ES-I3 (cell line): ENCODE measurements around the gene RERE.

Source experiments
- H3K36me3 ChIP-seq: 2 replicates; pipeline ENCODE4 v1.6.1; 2013; ENCODE audit warnings: mild to moderate bottlenecking, low read length, control low read depth, moderate library complexity; ENCODE audit not compliant: insufficient read depth
- H3K4me1 ChIP-seq: 2 replicates; pipeline ENCODE4 v1.6.1; 2013; ENCODE audit warnings: mild to moderate bottlenecking, control low read depth, low read length; ENCODE audit not compliant: insufficient read depth
- H3K9ac ChIP-seq: 2 replicates; pipeline ENCODE4 v1.6.1; 2013; ENCODE audit warnings: low read depth, mild to moderate bottlenecking, low read length, moderate library complexity
- H3K9me3 ChIP-seq: 2 replicates; pipeline ENCODE4 v1.6.1; 2013; ENCODE audit warnings: mild to moderate bottlenecking, low read length, moderate library complexity; ENCODE audit not compliant: control insufficient read depth, insufficient read depth

Gene RERE

DNA sequence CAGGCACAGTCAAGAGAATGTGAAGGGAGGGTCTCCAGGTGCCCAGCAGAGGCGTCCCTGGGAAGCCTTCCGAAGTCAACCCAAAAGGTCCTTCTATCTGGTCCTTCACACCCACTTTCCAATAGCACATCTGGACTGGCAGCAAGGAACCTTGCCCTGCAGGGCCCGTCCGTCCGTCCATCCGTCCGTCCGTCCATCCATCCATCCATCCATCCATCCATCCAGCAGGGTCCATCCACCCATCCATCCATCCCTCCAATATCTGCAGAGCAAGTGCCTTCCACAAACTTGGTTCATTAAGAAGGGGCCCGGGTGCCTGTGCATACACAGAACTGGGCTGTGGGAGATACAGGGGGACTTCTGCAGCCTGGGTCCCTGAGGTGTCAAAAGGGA, 468.0 kb downstream of the RERE start:
- Histone ChIP-seq H3K36me3 (peaks cover 7% of the 10 kb centered on the region), H3K9ac (no peak overlapping the region), H3K4me1 (peaks cover 3% of the 10 kb centered on the region; the same call in 1 of the 2 replicates), H3K9me3 (no peaks in the 10 kb centered on the region)

DNA sequence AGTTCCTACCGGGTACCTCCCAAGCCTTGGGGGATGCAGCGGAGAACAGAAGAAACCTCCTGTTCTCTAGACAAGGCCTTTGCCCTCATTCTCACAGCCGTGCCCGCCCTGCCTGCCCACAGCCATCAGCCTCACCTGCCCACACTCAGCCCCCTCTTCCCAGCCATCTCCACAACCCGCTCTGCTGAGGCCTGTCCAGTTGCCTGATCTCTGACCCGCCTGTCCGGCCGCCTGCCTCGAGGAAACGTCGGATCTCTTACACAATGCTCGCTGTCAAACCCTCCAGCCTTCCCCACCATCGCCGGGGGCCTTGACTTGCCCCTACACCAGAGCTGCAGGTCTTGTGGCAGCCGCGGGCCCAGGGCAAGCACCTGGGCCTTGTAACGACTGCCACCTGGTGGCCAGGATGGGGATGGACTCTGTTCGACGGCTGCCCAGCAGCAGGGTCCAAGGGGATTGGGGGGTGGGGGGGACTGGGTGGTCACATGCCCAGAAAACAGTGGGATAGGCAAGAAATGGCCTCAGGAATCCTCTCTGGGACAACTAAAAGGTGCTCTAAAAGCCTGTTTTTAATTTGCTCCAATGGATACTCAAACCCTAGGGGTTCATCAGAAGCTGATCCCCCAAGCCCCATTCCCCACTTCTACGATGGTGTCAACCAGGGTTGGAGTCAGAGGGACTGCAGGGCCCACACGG, 468.5 kb downstream of the RERE start:
- Histone ChIP-seq H3K36me3 (peaks cover 5% of the 10 kb centered on the region), H3K9ac (no peak overlapping the region), H3K9me3 (no peaks in the 10 kb centered on the region), H3K4me1 (peaks cover 3% of the 10 kb centered on the region; the same call in 1 of the 2 replicates)

DNA sequence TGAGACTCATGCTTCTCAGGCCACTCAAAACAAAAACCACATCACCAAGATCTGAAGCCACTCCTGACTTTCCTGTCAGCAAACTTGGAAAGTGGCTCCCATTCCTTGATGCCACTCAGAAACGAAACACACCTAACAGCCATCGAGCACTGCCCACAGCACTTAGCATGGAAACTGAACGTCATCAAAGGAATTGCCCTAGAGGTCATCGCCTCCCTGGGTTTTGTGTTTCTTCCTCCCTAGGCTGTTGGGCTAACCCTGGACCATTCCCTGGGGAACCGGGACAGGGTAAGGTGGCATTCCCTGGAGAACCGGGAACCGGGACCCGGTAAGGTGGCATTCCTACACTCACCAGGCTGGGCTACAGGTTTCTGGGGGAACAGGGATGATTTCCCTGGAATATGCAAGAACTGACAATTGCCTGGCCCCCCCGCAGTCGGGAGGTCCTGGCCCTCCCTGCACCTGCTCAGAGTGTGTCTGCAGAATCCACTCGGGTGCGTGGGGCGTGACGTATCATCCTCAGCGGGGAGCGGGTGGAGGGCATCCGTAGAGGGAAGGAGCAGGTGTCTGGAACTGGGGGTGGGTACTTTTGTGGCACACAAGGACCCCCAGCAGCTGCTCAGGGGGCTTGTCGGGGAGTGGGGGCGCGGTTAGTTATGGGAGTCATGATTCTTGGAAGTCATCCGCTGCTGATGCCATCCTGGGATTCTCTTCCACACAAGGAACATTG, 469.2 kb downstream of the RERE start:
- Histone ChIP-seq H3K36me3 (no peaks in the 10 kb centered on the region), H3K4me1 (peaks cover 3% of the 10 kb centered on the region; the same call in 1 of the 2 replicates), H3K9ac (no peak overlapping the region), H3K9me3 (no peaks in the 10 kb centered on the region)

DNA sequence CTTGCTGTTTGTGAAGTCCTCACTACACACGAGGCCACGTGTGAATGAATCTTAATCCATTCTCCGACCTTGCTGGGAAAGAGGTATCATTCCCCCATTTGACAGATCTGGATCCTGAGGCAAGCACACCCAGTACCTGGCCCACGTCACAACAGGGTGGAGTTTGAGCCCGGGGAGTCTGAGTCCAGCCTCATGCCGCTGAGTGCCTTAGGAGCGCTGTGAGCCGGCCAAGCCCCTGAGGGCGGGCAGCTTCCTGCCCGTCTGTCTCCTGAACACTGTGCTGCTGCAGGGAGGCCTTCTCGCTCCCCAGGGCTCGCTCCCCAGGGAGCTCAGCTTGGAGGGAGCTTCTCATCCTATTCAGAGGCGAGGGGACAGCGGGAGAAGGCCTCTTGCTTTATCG, 469.8 kb downstream of the RERE start:
- peaks cover 3% of the 10 kb centered on the region; the same call in 1 of the 2 replicates for H3K4me1 ChIP-seq
- no peaks in the 10 kb centered on the region for H3K36me3 ChIP-seq
- H3K9ac ChIP-seq: no peak overlapping the region
- no peaks in the 10 kb centered on the region for H3K9me3 ChIP-seq

DNA sequence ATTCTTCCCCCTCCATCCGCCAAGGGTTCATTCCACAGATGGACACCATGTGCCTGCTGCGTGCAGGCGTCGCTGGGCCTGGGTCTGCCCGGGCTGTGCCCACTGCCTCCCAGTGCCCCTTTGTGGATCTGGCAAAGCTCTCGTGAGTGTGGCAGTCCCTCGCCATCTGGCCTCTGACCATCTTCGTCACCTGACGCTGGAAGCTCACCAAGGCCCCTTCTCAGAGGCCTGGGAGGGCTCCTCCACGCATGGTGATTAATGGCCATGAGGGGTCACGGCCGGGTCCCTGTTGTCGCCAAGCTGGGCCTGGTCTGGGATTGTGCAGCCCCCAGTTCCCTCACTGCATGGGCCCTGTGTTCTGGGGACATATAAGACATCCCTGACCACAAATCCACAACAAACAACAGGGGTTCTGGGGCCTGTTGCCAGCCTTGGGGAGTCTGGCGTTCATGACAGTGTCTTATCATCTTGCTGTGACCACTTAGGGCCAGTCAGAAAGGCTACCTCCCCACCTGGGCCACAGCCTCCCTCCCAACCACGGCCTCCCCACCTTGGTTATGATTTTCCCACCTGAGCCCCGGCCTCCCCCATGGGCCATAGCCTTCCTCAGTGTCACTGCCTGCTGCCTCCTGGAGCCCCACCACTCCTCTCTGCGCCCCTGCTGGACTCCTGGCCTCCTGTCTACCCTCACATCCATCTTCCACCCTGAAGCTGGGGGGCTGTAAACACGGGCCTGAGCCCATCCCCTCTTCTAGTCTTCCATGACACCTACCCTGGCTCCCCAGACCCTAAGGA, 471.6 kb downstream of the RERE start:
- peaks cover 3% of the 10 kb centered on the region; the same call in 1 of the 2 replicates for H3K4me1 ChIP-seq
- no peaks in the 10 kb centered on the region for H3K36me3 ChIP-seq
- no peak overlapping the region for H3K9ac ChIP-seq
- no peaks in the 10 kb centered on the region for H3K9me3 ChIP-seq

DNA sequence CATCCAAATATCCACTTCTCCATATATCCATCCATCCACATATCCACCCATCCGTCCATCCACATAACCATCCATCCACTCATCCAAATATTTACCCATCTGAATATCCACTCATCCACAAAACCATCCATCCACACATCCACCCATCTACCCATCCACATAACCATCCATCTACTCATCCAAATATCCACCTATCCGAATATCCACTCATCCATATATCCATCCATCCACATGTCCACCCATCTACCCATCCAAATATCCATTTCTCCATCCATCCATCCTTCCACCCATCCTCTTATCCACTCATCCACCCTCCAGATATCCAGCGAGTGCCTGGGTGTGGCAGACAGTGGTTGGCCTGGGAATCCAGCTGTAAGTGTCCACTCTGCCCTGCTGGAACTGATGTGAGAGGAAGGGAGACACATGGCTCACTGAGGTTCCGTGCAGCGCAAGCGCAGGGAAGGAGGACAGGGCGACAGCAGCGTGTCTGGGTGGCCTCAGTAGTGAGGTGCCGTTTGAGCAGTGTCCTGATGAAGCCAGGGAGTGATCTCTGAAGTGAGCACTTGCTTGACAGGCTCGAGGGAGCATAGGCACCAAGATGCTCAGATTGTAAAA, 472.4 kb downstream of the RERE start:
- H3K9me3 ChIP-seq: no peaks in the 10 kb centered on the region
- peaks cover 3% of the 10 kb centered on the region; the same call in 1 of the 2 replicates for H3K4me1 ChIP-seq
- no peaks in the 10 kb centered on the region for H3K36me3 ChIP-seq
- H3K9ac ChIP-seq: no peak overlapping the region

DNA sequence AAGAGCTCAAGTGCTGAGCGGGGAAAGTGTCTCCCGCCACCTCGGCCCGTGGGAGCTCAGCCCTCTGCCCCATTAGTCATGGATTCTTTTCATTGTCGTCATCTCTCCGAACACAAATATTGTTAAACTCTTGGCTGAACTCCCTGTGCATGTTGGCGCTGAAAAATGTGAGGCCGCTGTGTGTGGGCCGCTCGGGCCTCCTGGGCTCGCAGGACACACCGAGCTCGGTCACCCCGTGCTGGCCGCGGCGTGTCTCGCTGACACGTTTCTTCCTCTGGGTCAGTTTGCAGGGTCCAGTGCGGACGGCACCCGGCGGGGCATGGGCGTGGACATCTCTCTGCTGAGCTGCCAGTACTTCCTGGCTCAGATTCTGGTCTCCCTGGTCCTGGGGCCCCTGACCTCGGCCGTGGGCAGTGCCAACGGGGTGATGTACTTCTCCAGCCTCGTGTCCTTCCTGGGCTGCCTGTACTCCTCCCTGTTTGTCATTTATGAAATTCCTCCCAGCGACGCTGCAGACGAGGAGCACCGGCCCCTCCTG, 473.9 kb downstream of the RERE start:
- Histone ChIP-seq H3K9ac (no peak overlapping the region), H3K9me3 (no peaks in the 10 kb centered on the region), H3K4me1 (peaks cover 3% of the 10 kb centered on the region; the same call in 1 of the 2 replicates), H3K36me3 (no peaks in the 10 kb centered on the region)

DNA sequence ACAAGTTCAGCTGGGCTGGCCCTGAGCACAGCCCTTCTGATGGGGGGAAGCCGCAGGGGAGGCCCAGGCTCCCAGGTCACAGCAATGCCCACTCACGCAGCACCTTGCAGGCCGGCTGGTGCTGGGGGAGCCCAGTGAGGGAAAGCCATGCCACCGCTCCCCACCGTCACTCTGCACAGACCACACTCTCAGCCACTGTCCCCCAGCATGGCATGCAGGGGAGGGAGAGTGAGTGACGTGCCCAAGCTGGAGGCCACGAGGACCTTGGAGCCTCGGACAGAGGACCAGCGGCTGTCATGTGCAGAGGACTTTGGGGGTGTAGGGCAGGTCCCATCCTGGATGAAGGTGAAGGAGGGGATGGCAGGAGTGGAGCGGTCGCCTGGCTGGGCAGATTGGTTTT, 474.4 kb downstream of the RERE start:
- Histone ChIP-seq H3K9ac (no peak overlapping the region), H3K9me3 (no peaks in the 10 kb centered on the region), H3K4me1 (peaks cover 3% of the 10 kb centered on the region; the same call in 1 of the 2 replicates), H3K36me3 (no peaks in the 10 kb centered on the region)

DNA sequence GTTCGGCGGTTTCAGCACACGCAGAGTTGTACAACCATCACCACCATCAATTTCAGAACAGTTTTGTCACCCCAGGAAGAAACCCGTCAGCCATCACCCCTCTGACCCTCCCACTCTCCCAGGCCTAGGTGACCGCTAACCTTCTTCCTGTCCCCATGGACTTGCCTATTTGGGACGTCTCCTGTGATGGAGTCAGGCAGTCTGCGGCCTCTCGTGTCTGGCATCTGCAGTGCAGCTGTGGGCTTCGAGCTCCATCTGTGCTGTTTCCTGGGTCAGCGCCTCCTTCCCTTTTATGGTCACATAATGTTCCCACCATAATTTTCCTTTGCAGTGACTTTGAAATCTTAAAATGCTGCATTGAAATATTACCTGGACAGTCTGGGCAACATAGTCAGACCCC, 475.1 kb downstream of the RERE start:
- H3K36me3 ChIP-seq: no peaks in the 10 kb centered on the region
- no peaks in the 10 kb centered on the region for H3K4me1 ChIP-seq
- H3K9me3 ChIP-seq: no peaks in the 10 kb centered on the region
- H3K9ac ChIP-seq: no peak overlapping the region

DNA sequence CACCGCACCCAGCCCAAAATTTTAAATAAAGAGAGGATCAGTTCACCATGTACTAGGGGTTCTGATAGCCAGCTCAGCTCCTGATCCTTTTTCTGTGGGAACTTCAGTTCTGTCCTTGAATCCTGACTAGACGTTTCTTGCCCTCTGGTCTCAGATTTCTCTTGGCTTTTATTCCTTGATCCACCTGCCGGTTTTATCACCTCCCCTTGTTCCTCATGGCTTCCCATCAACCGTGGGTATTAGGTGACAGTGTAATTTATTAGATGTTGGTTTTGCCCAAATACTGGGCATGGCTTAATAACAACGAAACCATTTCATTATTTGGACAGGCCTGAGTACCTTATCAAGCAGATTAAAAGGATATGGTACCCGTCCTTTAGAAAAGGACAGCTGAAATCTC, 477.0 kb downstream of the RERE start:
- H3K9me3 ChIP-seq: no peaks in the 10 kb centered on the region
- H3K4me1 ChIP-seq: no peaks in the 10 kb centered on the region
- no peaks in the 10 kb centered on the region for H3K36me3 ChIP-seq
- no peak overlapping the region for H3K9ac ChIP-seq

DNA sequence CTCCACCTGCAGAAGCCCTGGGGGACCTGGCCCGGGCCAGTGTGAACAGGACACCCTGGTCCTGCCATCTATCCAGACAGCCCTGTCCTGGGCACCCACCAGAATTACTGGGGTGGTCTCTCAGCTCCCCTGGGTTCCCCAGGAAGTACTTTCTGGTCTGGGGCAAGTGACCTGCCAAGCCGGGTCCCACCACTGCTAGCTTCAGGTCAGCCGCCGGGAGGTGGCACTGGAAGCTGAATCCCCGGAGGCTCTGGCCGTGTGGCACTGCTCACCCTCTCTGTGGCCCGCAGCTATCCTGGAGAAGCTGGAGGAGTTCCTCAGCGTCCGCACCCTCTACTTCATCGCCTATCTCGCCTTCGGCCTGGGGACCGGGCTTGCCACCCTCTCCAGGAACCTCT, 478.2 kb downstream of the RERE start:
- Histone ChIP-seq H3K9me3 (no peaks in the 10 kb centered on the region), H3K9ac (no peak overlapping the region), H3K4me1 (no peaks in the 10 kb centered on the region), H3K36me3 (no peaks in the 10 kb centered on the region)

DNA sequence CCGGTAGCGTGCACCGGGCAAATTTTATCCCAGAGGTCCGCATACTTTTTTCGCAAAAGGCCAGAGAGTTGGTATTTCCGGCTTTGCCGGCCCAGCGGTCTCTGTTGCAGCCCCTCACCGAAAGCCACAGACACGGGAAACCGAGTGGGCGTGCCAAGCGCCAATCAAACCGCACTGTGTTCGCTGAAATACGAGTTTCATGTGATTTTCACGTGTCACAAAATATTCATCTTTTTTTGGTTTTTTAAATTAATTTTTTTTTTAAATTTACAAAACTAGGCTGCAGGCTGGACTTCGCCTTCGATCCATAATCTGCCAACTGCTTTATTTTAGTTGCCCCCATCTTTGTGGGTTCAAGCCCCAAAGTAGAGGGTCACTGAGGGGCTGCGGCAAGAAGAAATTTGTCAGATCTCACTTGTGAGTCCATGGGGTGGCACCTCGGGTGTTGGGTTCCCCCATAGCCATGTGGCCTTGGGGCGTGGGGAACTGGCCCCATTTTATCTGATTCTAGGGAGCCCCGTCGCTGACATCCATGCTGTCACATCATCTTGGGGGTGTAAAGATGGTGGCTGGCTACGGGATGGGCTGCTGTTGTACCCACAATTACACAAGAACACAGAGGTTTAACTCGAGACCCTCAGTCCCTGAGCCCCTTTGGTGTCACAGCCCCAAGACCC, 478.8 kb downstream of the RERE start:
- Histone ChIP-seq H3K9ac (no peak overlapping the region), H3K9me3 (no peaks in the 10 kb centered on the region), H3K36me3 (no peaks in the 10 kb centered on the region)

DNA sequence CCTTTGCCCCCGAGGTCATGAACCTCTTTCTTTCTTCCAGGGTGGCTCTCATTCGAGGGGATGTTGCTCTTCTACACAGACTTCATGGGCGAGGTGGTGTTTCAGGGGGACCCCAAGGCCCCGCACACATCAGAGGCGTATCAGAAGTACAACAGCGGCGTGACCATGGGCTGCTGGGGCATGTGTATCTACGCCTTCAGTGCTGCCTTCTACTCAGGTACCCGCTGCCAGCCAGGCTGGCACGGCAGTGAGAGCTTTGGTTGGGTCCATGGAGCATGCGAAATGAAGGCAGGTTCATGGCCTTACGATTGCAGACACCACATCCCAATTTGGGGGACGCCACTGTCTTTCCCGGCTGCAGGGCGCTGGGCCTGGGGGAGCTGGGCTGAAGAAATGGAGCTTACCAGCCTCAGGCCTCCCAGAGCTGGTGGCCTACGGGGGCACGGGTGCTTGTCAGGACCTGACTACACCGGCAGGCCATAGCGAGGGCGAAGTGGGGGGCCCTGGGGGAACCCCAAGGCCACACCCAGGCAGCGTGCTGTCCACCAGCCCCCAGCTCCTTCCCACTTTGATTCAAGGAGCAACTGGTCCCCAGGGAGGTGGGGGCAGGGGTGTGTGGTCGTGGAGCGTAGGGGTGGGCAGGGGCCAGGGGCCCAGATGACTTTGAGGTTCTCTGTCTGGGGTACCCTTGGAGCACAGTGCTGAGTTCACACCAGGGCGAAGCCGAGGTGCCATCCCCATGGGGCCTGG, 479.5 kb downstream of the RERE start:
- Histone ChIP-seq H3K9ac (no peak overlapping the region), H3K9me3 (no peaks in the 10 kb centered on the region), H3K4me1 (no peaks in the 10 kb centered on the region), H3K36me3 (no peaks in the 10 kb centered on the region)

More for the DNA sequence above, 478.8 kb downstream of the RERE start:
- H3K4me1 ChIP-seq: no peaks in the 10 kb centered on the region
